Breast epithelium (tissue), 4 donors: ENCODE measurements around the gene CBFA2T3. TPM values are rescaled to one million over a fixed set of nuclear protein-coding genes. Genes with fewer than 3 reads are reported as not detected.

Experiments
- DNase-seq, 2 donors: peaks; one replicate each; pipeline ENCODE4 v3.0.0-alpha.2; 2019; ENCODE audit warnings: low spot score in 2 of 2
- H3K27ac ChIP-seq, 2 donors: fragments of 200-600 bp; sonication (generic) in 1 of 2; one replicate each; pipeline ENCODE4 v1.5.1; 2016 to 2019; ENCODE audit warnings: mild to moderate bottlenecking in 1 of 2
- H3K27me3 ChIP-seq, 2 donors: fragments of 200-600 bp; sonication (generic) in 1 of 2; one replicate each; pipeline versions ENCODE4 v1.5.1 to v1.6.0; 2017 to 2019; ENCODE audit warnings: control low read depth in 1 of 2, mild to moderate bottlenecking in 1 of 2
- H3K36me3 ChIP-seq: fragments of 200-600 bp; one replicate; pipeline ENCODE4 v1.5.1; 2019
- H3K4me1 ChIP-seq, 2 donors: fragments of 200-600 bp; sonication (generic); one replicate each; pipeline ENCODE4 v1.5.1; 2016 to 2019; ENCODE audit warnings: control low read depth in 1 of 2
- H3K4me3 ChIP-seq, 3 donors: fragments of 200-600 bp; sonication (generic); 1 replicate in 2 of 3; 2 replicates in 1 of 3; pipeline ENCODE4 v1.5.1; 2016 to 2019; ENCODE audit warnings: mild to moderate bottlenecking in 3 of 3, moderate library complexity in 2 of 3
- H3K9me3 ChIP-seq, 2 donors: fragments of 200-600 bp; sonication (generic) in 1 of 2; one replicate each; pipeline ENCODE4 v1.5.1; 2016 to 2019; ENCODE audit warnings: control low read depth in 1 of 2
- POLR2A ChIP-seq: fragments of 450-650 bp; IDR thresholded peaks from one replicate; pipeline ENCODE4 v1.6.1; 2016; ENCODE audit warnings: antibody characterized with exemption, mild to moderate bottlenecking, moderate library complexity
- POLR2AphosphoS5 ChIP-seq, 3 donors: sonication (generic); formaldehyde crosslinking; IDR thresholded peaks; one replicate each; pipeline ENCODE4 v1.6.1; 2017; ENCODE audit warnings: antibody characterized with exemption in 3 of 3
- intact Hi-C: fragments of 100-400 bp; cut with DNase I; formaldehyde crosslinking; loops from one replicate; pipeline ENCODE4 v1.15.1; 2023; ENCODE audit warnings: low total_unique reads
- total RNA-seq, 3 donors: library from RNA; depleted of rRNA; stranded (reverse); fragments of >200 nt; gene quantifications; one replicate each; pipeline ENCODE4 v1.1.0, GENCODE V29; 2016
- TF ChIP-seq, protein P1 (sequence below), 3 donors: fragments of 450-650 bp; IDR thresholded peaks; one replicate each; pipeline ENCODE4 v1.5.1; 2016 to 2017; ENCODE audit warnings: antibody characterized with exemption in 3 of 3, mild to moderate bottlenecking in 3 of 3, moderate library complexity in 3 of 3

The CBFA2T3 gene
- total RNA-seq, 3 donors from 2014 or later = 0.64 to 2.3 (median 0.88) TPM

DNA sequence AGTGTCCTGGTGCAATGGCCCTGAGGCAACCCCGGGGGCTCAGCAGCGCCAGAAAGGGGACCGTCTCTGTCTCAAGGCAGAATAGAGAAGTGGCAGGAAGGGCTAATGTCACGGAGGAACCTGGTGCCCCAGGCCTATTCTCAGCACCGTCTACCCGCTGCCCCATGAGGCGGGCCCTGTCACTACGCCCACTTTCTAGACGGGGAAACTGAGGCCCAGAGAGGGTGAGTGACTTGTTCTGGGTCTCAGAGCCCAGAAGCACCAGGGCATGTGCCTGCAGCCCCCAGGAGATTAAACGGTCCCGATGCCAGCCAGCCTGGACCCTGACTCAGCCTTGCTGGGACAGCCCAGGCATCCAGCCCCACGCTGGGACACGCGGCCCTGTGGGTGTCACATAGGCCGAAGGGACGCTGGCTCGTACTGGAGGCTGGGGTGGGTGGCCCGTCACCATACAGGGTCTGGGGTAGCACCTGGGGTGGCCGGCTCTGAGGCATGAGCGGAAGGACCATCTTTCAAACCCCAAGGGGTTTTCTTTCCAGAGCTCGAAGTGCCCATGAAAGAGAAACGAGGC lies 70.4 kb downstream of the CBFA2T3 start:
- H3K27me3 ChIP-seq = no peaks in the 10 kb centered on the region
- no peak for DNase-seq
- no peaks in the 10 kb centered on the region for H3K9me3 ChIP-seq
- H3K27ac ChIP-seq = no peak overlapping the region
- H3K4me3 ChIP-seq = no peak overlapping the region
- intact Hi-C loops = no loop called here
- TF ChIP-seq POLR2AphosphoS5 (IDR thresholded peaks at IDR 0.05) = no peak
- no peak for TF ChIP-seq POLR2A
- TF ChIP-seq, protein P1, sequence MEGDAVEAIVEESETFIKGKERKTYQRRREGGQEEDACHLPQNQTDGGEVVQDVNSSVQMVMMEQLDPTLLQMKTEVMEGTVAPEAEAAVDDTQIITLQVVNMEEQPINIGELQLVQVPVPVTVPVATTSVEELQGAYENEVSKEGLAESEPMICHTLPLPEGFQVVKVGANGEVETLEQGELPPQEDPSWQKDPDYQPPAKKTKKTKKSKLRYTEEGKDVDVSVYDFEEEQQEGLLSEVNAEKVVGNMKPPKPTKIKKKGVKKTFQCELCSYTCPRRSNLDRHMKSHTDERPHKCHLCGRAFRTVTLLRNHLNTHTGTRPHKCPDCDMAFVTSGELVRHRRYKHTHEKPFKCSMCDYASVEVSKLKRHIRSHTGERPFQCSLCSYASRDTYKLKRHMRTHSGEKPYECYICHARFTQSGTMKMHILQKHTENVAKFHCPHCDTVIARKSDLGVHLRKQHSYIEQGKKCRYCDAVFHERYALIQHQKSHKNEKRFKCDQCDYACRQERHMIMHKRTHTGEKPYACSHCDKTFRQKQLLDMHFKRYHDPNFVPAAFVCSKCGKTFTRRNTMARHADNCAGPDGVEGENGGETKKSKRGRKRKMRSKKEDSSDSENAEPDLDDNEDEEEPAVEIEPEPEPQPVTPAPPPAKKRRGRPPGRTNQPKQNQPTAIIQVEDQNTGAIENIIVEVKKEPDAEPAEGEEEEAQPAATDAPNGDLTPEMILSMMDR (IDR thresholded peaks at IDR 0.05) = no peak
- H3K36me3 ChIP-seq = no peaks in the 10 kb centered on the region
- H3K4me1 ChIP-seq = no peaks in the 10 kb centered on the region

DNA sequence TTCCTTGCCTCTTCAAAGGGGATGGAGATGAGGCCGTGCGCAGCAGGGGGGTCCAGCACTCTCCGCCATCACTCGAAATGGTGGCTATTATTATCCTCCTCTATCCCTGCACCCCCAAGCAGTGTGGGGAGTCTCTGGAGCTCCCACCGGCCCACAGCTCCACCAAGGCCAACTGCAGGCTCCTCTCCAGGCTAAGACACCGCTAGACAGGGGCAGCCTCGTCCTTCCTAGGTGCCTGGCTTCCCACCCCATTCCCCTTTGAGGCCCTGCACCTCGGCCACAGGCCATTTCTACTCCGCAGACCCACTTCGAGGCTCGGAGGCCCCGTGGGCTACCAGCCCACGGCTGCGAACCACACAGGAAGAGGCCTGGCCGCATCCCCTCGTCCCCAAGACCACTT lies 71.0 kb downstream of the CBFA2T3 start:
- TF ChIP-seq POLR2AphosphoS5 (IDR thresholded peaks at IDR 0.05) (no peak), POLR2A (no peak)
- TF ChIP-seq, protein P1 (IDR thresholded peaks at IDR 0.05) = no peak
- Histone ChIP-seq H3K4me1 (no peaks in the 10 kb centered on the region), H3K27me3 (no peaks in the 10 kb centered on the region), H3K36me3 (no peaks in the 10 kb centered on the region), H3K4me3 (no peak overlapping the region), H3K27ac (no peak overlapping the region), H3K9me3 (no peaks in the 10 kb centered on the region)
- intact Hi-C loops = no loop called here
- DNase-seq = no peak

DNA sequence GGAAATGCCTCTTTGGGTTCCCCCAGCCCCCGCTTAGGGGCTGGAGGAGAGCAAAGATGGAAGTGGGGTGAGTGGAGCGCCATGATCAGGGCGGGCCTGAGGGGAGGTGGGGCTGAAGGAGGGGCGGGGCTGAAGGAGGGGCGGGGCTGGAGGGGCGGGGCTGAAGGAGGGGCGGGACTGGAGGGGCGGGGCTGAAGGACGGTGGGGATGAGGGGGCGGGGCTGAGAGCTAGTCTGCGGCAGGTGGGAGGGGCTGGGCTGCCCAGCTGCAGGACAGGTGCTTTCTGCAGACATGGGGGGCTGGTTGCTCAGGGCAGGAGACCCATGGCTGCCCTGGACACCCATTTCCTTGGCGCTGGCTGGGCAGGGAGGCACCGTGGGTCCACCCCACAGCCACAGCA lies 71.4 kb downstream of the CBFA2T3 start:
- Histone ChIP-seq H3K27ac (no peak overlapping the region), H3K4me3 (no peak overlapping the region), H3K4me1 (no peaks in the 10 kb centered on the region), H3K27me3 (no peaks in the 10 kb centered on the region), H3K36me3 (no peaks in the 10 kb centered on the region), H3K9me3 (no peaks in the 10 kb centered on the region)
- TF ChIP-seq POLR2AphosphoS5 (IDR thresholded peaks at IDR 0.05) (no peak), POLR2A (no peak)
- TF ChIP-seq, protein P1 (IDR thresholded peaks at IDR 0.05) = no peak
- no peak for DNase-seq
- intact Hi-C loops = no loop called here

DNA sequence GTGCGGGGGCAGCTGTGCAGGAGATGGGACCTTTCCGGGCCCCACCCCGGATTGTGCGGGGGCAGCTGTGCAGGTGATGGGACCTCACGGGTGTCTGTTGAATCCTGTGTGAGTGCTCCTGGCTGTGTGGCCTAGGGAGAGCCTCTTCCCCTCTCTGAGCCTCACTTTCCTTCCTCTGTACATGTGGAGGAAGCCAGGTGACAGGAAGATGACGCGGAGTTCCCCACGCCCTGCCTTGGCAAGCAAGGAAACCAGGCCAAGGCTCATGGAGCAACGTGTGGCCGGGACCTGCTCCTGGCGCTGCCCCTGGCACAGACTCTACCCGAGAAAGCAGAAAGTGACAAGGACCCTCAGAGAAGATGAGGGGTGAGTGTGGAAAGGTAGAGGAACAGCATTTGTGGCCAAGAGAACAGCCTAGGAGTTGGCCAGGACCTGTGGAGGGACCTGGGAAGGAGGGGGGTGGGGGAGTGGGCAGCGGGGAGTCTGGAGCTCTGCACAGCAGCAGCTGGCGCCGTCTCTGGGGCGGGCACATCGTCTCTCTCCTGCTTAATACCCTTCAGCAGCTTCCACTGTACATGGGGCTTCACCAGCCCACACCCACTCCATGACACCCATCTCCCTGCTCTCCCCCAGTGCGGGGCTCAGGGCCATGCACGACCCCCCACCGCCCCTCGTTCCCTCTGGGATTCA lies 72.2 kb downstream of the CBFA2T3 start:
- no peaks in the 10 kb centered on the region for H3K27me3 ChIP-seq
- H3K27ac ChIP-seq = no peak overlapping the region
- no peaks in the 10 kb centered on the region for H3K36me3 ChIP-seq
- TF ChIP-seq POLR2AphosphoS5 (IDR thresholded peaks at IDR 0.05) (no peak), POLR2A (no peak)
- TF ChIP-seq, protein P1 (IDR thresholded peaks at IDR 0.05) = no peak
- no peak for DNase-seq
- no peaks in the 10 kb centered on the region for H3K9me3 ChIP-seq
- H3K4me1 ChIP-seq = no peaks in the 10 kb centered on the region
- intact Hi-C loops = no loop called here
- H3K4me3 ChIP-seq = no peak overlapping the region

DNA sequence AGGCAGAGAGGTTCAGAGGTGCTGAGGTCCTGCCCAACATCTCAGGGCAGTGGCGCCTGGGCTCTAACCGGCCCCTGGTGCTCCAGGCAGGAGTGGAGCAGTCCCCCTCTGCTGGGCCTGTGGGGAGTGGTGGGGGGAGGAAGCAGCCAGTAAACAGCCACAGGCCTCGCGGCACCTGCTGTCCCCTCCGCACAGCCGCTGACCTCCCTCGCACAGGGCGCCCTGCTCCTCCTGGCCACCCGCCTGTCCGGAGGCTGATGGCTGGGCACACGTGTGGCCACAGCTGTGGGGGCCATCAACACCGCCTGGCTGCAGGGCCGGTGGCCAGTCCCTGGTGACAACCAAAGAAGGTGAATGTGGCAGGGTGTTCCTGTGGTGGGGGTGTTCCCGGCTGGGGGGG lies 73.7 kb downstream of the CBFA2T3 start:
- Histone ChIP-seq H3K4me3 (no peak overlapping the region), H3K9me3 (no peaks in the 10 kb centered on the region), H3K36me3 (no peaks in the 10 kb centered on the region), H3K27me3 (no peaks in the 10 kb centered on the region), H3K27ac (no peak overlapping the region), H3K4me1 (no peaks in the 10 kb centered on the region)
- intact Hi-C loops = no loop called here
- DNase-seq = no peak
- TF ChIP-seq POLR2A (no peak), POLR2AphosphoS5 (IDR thresholded peaks at IDR 0.05) (no peak)
- TF ChIP-seq, protein P1 (IDR thresholded peaks at IDR 0.05) = no peak
